Suprapubic skin (tissue), 4 donors: ENCODE results near the gene CDC42BPA. TPM values are rescaled to one million over a fixed set of nuclear protein-coding genes. Genes with fewer than 3 reads are reported as not detected.

Source experiments
- DNase-seq, 2 donors: peaks; one replicate each; pipeline ENCODE4 v3.0.0-alpha.2; 2019; ENCODE audit warnings: low spot score in 2 of 2
- H3K27ac ChIP-seq: fragments of 200-600 bp; sonication (generic); one replicate; pipeline ENCODE4 v1.5.1; 2019
- H3K27me3 ChIP-seq: fragments of 200-600 bp; sonication (generic); one replicate; pipeline ENCODE4 v1.5.1; 2019
- H3K36me3 ChIP-seq: fragments of 200-600 bp; sonication (generic); one replicate; pipeline ENCODE4 v1.5.1; 2019
- H3K4me1 ChIP-seq: fragments of 200-600 bp; sonication (generic); one replicate; pipeline ENCODE4 v1.5.1; 2019
- H3K4me3 ChIP-seq: fragments of 200-600 bp; sonication (generic); one replicate; pipeline ENCODE4 v1.5.1; 2019; ENCODE audit warnings: mild to moderate bottlenecking
- H3K9me3 ChIP-seq: fragments of 200-600 bp; sonication (generic); one replicate; pipeline ENCODE4 v1.5.1; 2019
- EP300 ChIP-seq: sonication (generic); formaldehyde crosslinking; IDR thresholded peaks from one replicate; pipeline ENCODE4 v1.6.1; 2017; ENCODE audit warnings: antibody characterized with exemption
- POLR2A ChIP-seq, 2 donors: fragments of 450-650 bp; IDR thresholded peaks; one replicate each; pipeline ENCODE4 v1.6.1; 2017; ENCODE audit warnings: antibody characterized with exemption in 2 of 2, mild to moderate bottlenecking in 2 of 2, moderate library complexity in 2 of 2
- POLR2AphosphoS5 ChIP-seq, 3 donors: sonication (generic); formaldehyde crosslinking; IDR thresholded peaks; one replicate each; pipeline ENCODE4 v1.6.1; 2017; ENCODE audit warnings: antibody characterized with exemption in 3 of 3
- WGBS: methylation state at CpG from one replicate; pipeline ENCODE4 v1.1.5; 2018; 5-methylcytosine and 5-hydroxymethylcytosine counted together
- total RNA-seq, 4 donors: library from RNA; depleted of rRNA; stranded (reverse); fragments of >200 nt; gene quantifications; one replicate each; pipeline ENCODE4 v1.1.0, GENCODE V29; 2016
- TF ChIP-seq, protein P1 (sequence below), 2 donors: fragments of 200-600 bp in 1 of 2; fragments of 450-650 bp in 1 of 2; sonication (generic) in 1 of 2; IDR thresholded peaks; one replicate each; pipeline ENCODE4 v1.5.1; 2016 to 2019; ENCODE audit warnings: antibody characterized with exemption in 2 of 2, mild to moderate bottlenecking in 1 of 2, moderate library complexity in 1 of 2

CDC42BPA gene
- total RNA-seq, 4 donors from 2014 or later = 12.2 to 54.6 (median 14.9) TPM

DNA sequence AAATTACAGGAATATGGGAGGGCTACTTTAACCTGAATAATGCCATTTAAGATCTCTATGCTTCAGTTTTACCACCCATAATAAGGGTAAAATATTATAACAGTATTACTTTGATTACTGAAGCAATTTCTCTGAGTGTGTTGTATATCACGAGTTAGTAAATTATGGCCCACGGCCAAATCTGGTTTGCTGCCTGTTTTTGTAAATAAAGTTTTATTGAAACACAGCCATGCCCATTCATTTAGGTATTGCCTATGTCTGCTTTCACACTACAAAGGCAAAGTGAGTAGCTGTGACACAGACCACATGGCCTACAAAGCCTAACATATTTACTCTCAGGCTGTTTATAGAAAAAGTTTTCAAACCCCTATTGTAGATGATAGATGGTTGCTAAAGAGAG lies 156.8 kb downstream of the CDC42BPA start:
- H3K9me3 ChIP-seq = no peaks in the 10 kb centered on the region
- H3K27me3 ChIP-seq = no peaks in the 10 kb centered on the region
- H3K27ac ChIP-seq = no peak overlapping the region
- no peak for DNase-seq
- no peak for TF ChIP-seq POLR2AphosphoS5 (IDR thresholded peaks at IDR 0.05)
- no peak for TF ChIP-seq EP300
- no peak for TF ChIP-seq POLR2A (IDR thresholded peaks at IDR 0.05)
- TF ChIP-seq, protein P1, sequence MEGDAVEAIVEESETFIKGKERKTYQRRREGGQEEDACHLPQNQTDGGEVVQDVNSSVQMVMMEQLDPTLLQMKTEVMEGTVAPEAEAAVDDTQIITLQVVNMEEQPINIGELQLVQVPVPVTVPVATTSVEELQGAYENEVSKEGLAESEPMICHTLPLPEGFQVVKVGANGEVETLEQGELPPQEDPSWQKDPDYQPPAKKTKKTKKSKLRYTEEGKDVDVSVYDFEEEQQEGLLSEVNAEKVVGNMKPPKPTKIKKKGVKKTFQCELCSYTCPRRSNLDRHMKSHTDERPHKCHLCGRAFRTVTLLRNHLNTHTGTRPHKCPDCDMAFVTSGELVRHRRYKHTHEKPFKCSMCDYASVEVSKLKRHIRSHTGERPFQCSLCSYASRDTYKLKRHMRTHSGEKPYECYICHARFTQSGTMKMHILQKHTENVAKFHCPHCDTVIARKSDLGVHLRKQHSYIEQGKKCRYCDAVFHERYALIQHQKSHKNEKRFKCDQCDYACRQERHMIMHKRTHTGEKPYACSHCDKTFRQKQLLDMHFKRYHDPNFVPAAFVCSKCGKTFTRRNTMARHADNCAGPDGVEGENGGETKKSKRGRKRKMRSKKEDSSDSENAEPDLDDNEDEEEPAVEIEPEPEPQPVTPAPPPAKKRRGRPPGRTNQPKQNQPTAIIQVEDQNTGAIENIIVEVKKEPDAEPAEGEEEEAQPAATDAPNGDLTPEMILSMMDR (IDR thresholded peaks at IDR 0.05) = no peak
- 43% methylated on average over 2 of the region's 2 CpGs for WGBS
- H3K4me3 ChIP-seq = no peak overlapping the region
- peaks cover 3% of the 10 kb centered on the region for H3K36me3 ChIP-seq
- H3K4me1 ChIP-seq = no peaks in the 10 kb centered on the region

DNA sequence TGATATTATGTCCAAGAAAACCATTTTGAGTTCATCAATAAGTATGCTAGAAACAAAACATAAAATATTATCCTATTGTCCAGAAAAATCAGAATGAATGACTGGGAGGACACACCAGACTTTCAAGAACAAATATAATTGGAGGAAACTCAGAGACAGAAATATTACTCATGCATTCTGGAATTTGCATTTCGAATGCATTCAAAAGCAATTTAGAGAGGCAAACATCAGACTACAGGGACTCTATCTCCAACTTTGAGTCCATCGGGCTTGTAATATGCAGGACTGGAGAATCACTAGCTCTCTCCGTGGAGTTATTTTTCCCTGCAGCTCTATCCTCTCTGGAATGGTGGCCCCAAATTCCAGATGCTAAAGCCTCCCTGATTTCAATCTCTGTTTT lies 161.8 kb downstream of the CDC42BPA start:
- H3K27me3 ChIP-seq = no peaks in the 10 kb centered on the region
- H3K4me3 ChIP-seq = no peak overlapping the region
- TF ChIP-seq POLR2A (IDR thresholded peaks at IDR 0.05) (no peak), EP300 (no peak), POLR2AphosphoS5 (IDR thresholded peaks at IDR 0.05) (no peak)
- TF ChIP-seq, protein P1 (IDR thresholded peaks at IDR 0.05) = no peak
- no peaks in the 10 kb centered on the region for H3K4me1 ChIP-seq
- no peak for DNase-seq
- H3K9me3 ChIP-seq = no peaks in the 10 kb centered on the region
- peaks cover 3% of the 10 kb centered on the region for H3K36me3 ChIP-seq
- no peak overlapping the region for H3K27ac ChIP-seq
- 97% methylated on average over 3 of the region's 3 CpGs for WGBS

DNA sequence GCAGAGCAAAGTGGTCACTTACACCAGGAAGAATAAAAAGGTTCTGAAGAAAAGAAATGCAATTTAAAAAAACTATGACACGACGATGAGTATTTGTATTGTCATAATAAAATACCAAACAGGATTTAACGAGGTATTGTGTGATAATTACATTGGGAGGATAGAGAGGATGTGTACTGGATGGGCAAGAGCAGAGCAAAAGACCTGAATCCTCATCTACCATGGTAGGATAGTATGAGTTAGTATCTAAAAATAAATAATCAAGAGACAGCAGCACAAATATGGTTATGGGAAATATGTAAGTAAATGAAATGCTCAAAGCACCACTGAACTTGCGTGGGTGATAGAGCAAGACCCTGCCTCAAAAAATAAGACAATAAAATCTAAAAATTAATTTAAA lies 162.6 kb downstream of the CDC42BPA start:
- 94% methylated on average over 4 of the region's 4 CpGs for WGBS
- H3K27ac ChIP-seq = no peak overlapping the region
- TF ChIP-seq EP300 (no peak), POLR2AphosphoS5 (IDR thresholded peaks at IDR 0.05) (no peak), POLR2A (IDR thresholded peaks at IDR 0.05) (no peak)
- TF ChIP-seq, protein P1 (IDR thresholded peaks at IDR 0.05) = no peak

DNA sequence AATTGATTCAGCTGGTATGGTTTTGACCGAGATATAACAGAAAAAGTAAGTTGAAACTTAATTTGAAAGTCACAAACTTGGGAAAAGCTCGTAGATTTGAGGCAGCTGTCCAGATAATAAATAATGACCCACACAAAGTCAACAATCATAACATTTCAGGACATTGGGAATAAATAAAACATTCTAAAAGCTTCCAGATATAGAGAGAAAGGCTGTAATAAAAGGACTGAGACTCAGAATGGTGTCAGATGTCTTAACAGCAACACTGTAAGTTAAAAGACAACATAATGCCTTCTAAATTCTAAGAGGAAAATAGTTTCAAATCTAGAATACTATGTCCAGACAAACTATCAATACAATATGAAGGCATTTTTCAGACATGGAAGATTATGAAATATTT lies 163.3 kb downstream of the CDC42BPA start:
- no peaks in the 10 kb centered on the region for H3K27me3 ChIP-seq
- H3K9me3 ChIP-seq = no peaks in the 10 kb centered on the region
- no peaks in the 10 kb centered on the region for H3K4me1 ChIP-seq
- WGBS = 73% methylated on average over 2 of the region's 2 CpGs
- no peak overlapping the region for H3K27ac ChIP-seq
- peaks cover 3% of the 10 kb centered on the region for H3K36me3 ChIP-seq
- TF ChIP-seq POLR2A (IDR thresholded peaks at IDR 0.05) = no peak
- TF ChIP-seq, protein P1 (IDR thresholded peaks at IDR 0.05) = no peak
- no peak for TF ChIP-seq POLR2AphosphoS5 (IDR thresholded peaks at IDR 0.05)
- TF ChIP-seq EP300 = no peak
- no peak for DNase-seq
- no peak overlapping the region for H3K4me3 ChIP-seq

More for the DNA sequence above, 162.6 kb downstream of the CDC42BPA start:
- Histone ChIP-seq H3K4me1 (no peaks in the 10 kb centered on the region), H3K27me3 (no peaks in the 10 kb centered on the region), H3K4me3 (no peak overlapping the region), H3K9me3 (no peaks in the 10 kb centered on the region), H3K36me3 (peaks cover 3% of the 10 kb centered on the region)
- no peak for DNase-seq

DNA sequence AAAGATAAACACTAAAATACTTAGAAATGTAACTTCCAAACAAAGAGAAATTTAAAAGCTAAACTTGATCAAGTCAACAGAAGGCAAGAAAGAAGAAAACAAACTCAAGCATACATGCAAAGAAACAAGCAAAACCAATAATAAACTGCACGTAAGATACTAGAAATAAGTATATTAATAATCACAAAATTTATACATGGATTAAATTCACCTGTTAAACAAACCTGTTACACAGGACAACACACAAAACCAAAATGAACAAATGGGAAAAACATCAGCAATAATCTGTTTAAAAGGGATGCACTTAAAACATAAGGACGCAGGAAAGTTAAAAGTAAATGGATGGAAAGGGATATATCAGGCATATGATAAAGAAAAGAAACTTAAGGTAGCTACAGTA lies 165.8 kb downstream of the CDC42BPA start:
- Histone ChIP-seq H3K27ac (no peak overlapping the region), H3K27me3 (no peaks in the 10 kb centered on the region), H3K4me3 (no peak overlapping the region), H3K9me3 (no peaks in the 10 kb centered on the region), H3K36me3 (no peaks in the 10 kb centered on the region), H3K4me1 (no peaks in the 10 kb centered on the region)
- TF ChIP-seq POLR2AphosphoS5 (IDR thresholded peaks at IDR 0.05) (no peak), EP300 (no peak)
- TF ChIP-seq, protein P1 (IDR thresholded peaks at IDR 0.05) = no peak
- no peak for DNase-seq
- WGBS = 92% methylated on average over 2 of the region's 2 CpGs
